WERI-Rb-1 (cell line): ENCODE measurements around the gene OR13F1.
"Not testable (repeated sequence)": the region's sequence is repeated elsewhere in the genome, so short reads cannot be mapped to it uniquely, and the experiment has no call there.

Experiments used
- DNase-seq: peaks from one replicate; pipeline ENCODE4 v3.0.0-alpha.2; 2020
- H3K27ac ChIP-seq: fragments of 250-450 bp; sonication (Bioruptor Pico); 2 replicates; pipeline ENCODE4 v1.5.1; 2020; ENCODE audit warnings: mild to moderate bottlenecking, moderate library complexity
- H3K27me3 ChIP-seq: fragments of 250-450 bp; sonication (Bioruptor Pico); 2 replicates; pipeline ENCODE4 v1.5.1; 2021; ENCODE audit warnings: mild to moderate bottlenecking, low read depth, moderate library complexity; ENCODE audit not compliant: insufficient read depth, severe bottlenecking
- H3K36me3 ChIP-seq: fragments of 250-450 bp; sonication (Bioruptor Pico); 2 replicates; pipeline ENCODE4 v1.5.1; 2020; ENCODE audit warnings: mild to moderate bottlenecking, moderate library complexity
- H3K4me3 ChIP-seq: 2 replicates; pipeline ENCODE4 v1.5.1; 2011; ENCODE audit warnings: low read depth, mild to moderate bottlenecking, control low read depth, low read length
- H3K9me3 ChIP-seq: fragments of 250-450 bp; sonication (Bioruptor Pico); 2 replicates; pipeline ENCODE4 v1.5.1; 2021; ENCODE audit warnings: mild to moderate bottlenecking, moderate library complexity; ENCODE audit not compliant: severe bottlenecking
- TF ChIP-seq, protein P1 (sequence below): IDR thresholded peaks from 2 replicates; pipeline ENCODE4 v1.5.1; 2011; ENCODE audit warnings: low read depth, mild to moderate bottlenecking, control low read depth, inconsistent platforms, low read length

OR13F1 gene

DNA sequence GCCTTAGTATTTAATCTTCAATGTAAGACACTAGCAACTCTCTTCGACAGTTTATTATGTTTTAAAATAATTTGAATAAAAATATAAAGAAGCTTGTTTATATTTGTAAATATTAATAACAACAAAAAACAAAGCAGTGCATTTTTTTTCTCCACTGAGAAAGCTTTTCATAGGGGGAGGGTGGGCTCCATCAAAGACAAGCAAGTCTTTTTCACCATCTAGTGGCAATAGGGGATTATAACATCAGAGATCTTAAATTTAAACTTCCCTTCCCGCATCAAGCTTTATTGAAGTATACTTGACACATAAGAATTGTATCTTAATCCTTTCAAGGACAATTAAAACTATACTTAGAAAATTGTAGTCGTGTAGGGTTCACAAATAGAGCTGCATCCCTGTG lies 9.3 kb upstream of the OR13F1 start:
- TF ChIP-seq, protein P1, sequence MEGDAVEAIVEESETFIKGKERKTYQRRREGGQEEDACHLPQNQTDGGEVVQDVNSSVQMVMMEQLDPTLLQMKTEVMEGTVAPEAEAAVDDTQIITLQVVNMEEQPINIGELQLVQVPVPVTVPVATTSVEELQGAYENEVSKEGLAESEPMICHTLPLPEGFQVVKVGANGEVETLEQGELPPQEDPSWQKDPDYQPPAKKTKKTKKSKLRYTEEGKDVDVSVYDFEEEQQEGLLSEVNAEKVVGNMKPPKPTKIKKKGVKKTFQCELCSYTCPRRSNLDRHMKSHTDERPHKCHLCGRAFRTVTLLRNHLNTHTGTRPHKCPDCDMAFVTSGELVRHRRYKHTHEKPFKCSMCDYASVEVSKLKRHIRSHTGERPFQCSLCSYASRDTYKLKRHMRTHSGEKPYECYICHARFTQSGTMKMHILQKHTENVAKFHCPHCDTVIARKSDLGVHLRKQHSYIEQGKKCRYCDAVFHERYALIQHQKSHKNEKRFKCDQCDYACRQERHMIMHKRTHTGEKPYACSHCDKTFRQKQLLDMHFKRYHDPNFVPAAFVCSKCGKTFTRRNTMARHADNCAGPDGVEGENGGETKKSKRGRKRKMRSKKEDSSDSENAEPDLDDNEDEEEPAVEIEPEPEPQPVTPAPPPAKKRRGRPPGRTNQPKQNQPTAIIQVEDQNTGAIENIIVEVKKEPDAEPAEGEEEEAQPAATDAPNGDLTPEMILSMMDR = peak; percentile 41
- Histone ChIP-seq H3K27ac (no peak overlapping the region), H3K27me3 (no peaks in the 10 kb centered on the region), H3K9me3 (peaks cover 4% of the 10 kb centered on the region), H3K4me3 (no peak overlapping the region), H3K36me3 (no peaks in the 10 kb centered on the region)
- DNase-seq = no peak

DNA sequence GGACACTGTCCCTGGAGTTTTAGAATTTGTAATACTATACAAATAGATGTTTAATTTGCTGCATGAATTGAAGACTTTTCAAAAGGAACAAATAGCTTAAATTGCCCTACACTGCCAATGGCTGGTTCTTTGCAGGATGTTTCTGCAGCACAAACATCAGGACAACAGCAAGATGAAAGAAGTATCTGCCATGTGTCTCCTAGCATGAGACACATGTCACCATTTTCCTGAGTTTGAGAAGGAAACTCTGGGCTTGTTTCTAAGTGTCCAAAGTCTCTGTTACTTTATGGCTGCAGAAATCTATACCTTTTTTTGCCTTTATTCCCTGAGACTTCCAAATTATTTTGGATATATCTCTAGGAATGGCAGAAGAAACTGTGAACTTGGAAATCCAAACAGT lies 623 bp upstream of the OR13F1 start:
- Histone ChIP-seq H3K36me3 (no peaks in the 10 kb centered on the region), H3K27ac (no peak overlapping the region), H3K27me3 (no peaks in the 10 kb centered on the region), H3K4me3 (no peak overlapping the region), H3K9me3 (no peaks in the 10 kb centered on the region)
- DNase-seq = no peak
- TF ChIP-seq, protein P1 = no peak

DNA sequence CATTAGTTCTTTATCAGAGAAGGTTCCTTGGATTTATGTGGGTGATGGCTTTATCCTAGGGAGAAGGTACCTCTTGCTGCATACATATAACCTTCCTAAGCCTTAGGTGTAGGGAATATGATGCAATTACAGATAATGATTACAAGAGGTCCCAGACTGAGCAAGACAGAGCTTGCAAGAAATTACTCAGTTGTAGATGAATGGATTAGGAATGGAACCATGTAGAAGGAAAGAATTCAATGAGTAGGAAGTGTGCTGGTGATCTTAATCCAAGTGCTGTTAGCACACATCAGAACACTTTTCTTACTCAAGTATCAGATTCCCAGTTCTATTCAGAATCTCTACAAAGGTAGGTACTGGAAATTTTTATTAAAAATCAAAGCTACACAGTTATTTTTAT lies 2.5 kb downstream of the OR13F1 start:
- no peak overlapping the region for H3K27ac ChIP-seq

DNA sequence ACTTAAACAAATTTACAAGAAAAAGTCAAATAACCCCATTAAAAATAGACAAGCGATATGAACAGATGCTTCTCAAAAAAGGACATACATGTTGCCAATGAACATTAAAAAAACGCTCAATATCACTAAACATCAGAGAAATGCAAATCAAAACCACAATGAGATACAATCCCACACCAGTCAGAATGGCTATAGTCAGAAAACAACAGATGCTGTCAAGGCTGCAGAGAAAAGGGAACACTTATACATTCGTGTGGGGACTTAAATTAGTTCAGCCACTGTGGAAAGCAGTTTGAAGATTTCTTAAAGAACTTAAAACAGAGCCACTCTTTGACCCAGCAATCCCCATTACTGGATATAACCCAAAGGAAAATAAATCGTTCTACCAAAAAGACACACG lies 10.8 kb downstream of the OR13F1 start:
- H3K27me3 ChIP-seq = no peaks in the 10 kb centered on the region
- no peaks in the 10 kb centered on the region for H3K9me3 ChIP-seq
- TF ChIP-seq, protein P1 = no peak
- no peaks in the 10 kb centered on the region for H3K36me3 ChIP-seq
- H3K27ac ChIP-seq = no peak overlapping the region
- no peak overlapping the region for H3K4me3 ChIP-seq
- no peak for DNase-seq

More for the DNA sequence above, 2.5 kb downstream of the OR13F1 start:
- Histone ChIP-seq H3K36me3 (no peaks in the 10 kb centered on the region), H3K9me3 (no peaks in the 10 kb centered on the region), H3K27me3 (no peaks in the 10 kb centered on the region), H3K4me3 (no peak overlapping the region)
- TF ChIP-seq, protein P1 = no peak
- no peak for DNase-seq

DNA sequence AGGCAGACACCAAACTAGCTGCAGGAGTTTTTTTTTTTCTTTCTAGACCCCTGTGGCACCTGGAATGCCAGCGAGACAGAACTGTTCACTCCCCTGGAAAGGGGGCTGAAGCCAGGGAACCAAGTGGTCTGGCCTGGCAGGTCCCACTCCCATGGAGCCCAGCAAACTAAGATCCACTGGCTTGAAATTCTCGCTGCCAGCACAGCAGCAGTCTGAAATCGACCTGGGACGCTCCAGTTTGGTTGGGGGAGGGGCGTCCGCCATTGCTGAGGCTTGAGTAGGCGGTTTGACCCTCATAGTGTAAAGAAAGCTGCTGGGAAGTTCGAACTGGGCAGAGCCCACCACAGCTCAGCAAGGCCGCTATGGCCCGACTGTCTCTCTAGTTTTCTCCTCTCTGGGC lies 16.2 kb downstream of the OR13F1 start:
- not testable (repeated sequence) for H3K4me3 ChIP-seq

DNA sequence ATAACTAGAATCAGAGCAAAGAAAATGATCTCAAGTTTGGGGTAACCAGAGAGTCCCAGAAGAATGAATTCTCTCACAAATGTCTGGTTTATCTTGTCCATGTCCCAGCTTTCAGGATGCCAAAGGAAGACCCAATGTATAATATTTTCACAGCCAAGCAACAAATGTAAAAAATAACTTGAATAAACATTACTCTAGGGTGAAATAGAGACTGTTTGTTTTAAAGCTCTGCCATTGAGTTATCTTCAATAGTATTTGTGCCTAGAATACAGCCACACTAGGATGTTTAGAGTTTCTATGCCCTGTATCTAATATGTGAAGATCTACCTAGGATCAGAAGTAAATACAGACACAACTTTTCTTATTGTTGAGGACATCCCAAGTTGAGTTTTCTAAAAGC lies 23.0 kb downstream of the OR13F1 start, which contains the start of gene OR13C4:
TSS of gene OR13C4 (minus strand) at position 101 of the 400 bp plus-strand sequence. CDS start at position 101, 0 bp downstream.
- no peak for DNase-seq
- TF ChIP-seq, protein P1 = no peak
- H3K36me3 ChIP-seq = no peaks in the 10 kb centered on the region
- no peaks in the 10 kb centered on the region for H3K27me3 ChIP-seq
- no peak within 1 kb of the TSS for H3K27ac ChIP-seq
- H3K9me3 ChIP-seq = no peaks in the 10 kb centered on the region
- no peak within 1 kb of the TSS for H3K4me3 ChIP-seq

More for the DNA sequence above, 16.2 kb downstream of the OR13F1 start:
- not testable (repeated sequence) for H3K27me3 ChIP-seq, H3K36me3 ChIP-seq, DNase-seq, H3K9me3 ChIP-seq, H3K27ac ChIP-seq
